Peyer's patch (tissue), 4 donors: ENCODE data around the gene LACRT. TPM values are rescaled to one million over a fixed set of nuclear protein-coding genes. Genes with fewer than 3 reads are reported as not detected.

Experiments used
- DNase-seq, 3 donors: peaks; one replicate each; pipeline ENCODE4 v3.0.0-alpha.2; 2017 to 2019
- H3K27ac ChIP-seq, 4 donors: fragments of 200-600 bp; sonication (generic); one replicate each; pipeline ENCODE4 v1.5.1; 2016 to 2019
- H3K27me3 ChIP-seq, 2 donors: fragments of 200-600 bp; sonication (generic); one replicate each; pipeline ENCODE4 v1.5.1; 2019
- H3K36me3 ChIP-seq, 3 donors: fragments of 200-600 bp; sonication (generic); one replicate each; pipeline ENCODE4 v1.5.1; 2016 to 2019
- H3K4me1 ChIP-seq, 4 donors: fragments of 200-600 bp; sonication (generic); one replicate each; pipeline ENCODE4 v1.5.1; 2016 to 2019
- H3K4me3 ChIP-seq, 4 donors: fragments of 200-600 bp; sonication (generic); 1 replicate in 3 of 4; 2 replicates in 1 of 4; pipeline ENCODE4 v1.5.1; 2016 to 2019; ENCODE audit warnings: mild to moderate bottlenecking in 1 of 4
- H3K9me3 ChIP-seq, 4 donors: fragments of 200-600 bp; sonication (generic); one replicate each; pipeline ENCODE4 v1.5.1; 2016 to 2019; ENCODE audit warnings: mild to moderate bottlenecking in 1 of 4
- POLR2A ChIP-seq, 2 donors: fragments of 450-650 bp; IDR thresholded peaks; one replicate each; pipeline ENCODE4 v1.5.1; 2017; ENCODE audit warnings: antibody characterized with exemption in 2 of 2, mild to moderate bottlenecking in 2 of 2, moderate library complexity in 2 of 2
- total RNA-seq, 4 donors: library from RNA; depleted of rRNA; stranded (reverse); fragments of >200 nt; gene quantifications; one replicate each; pipeline ENCODE4 v1.1.0, GENCODE V29; 2016
- TF ChIP-seq, protein P1 (sequence below), 6 experiments: fragments of 450-650 bp in 4 of 6; fragments of 200-600 bp in 2 of 6; sonication (generic) in 1 of 6; IDR thresholded peaks; one replicate each; pipeline ENCODE4 v1.5.1; 2017 to 2019; ENCODE audit warnings: antibody characterized with exemption in 6 of 6, mild to moderate bottlenecking in 3 of 6, moderate library complexity in 1 of 6

Gene LACRT
- total RNA-seq, 4 donors from 2014 or later: not detected

DNA sequence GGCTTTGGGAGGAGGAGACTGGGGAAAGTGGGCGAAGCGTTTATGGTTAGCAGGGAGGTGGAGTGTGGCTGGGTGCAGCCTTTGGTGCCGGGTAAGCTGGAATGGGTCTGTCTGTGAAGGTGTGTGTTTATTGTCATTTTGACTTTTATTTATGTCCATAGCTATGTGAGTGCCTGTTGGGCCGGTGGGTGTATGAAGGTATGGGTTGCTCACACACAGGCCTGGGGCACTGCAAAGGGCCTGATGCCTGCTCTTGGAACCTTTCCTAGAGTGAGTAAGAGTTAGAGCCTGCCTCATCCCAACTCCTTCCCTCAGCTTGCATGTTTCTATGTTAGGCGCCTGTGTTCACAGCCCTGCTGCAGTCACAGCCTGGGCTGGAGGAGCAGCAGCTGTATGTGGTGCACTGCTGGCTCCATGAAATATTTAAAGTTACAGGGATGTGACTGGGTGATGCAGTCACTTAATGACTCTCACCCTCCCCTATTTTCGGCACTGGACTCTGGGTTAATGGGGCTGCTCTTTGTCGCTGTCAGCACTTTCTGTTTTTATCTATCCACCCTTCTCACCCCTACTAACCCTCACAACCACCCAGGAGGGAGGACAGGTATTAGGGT is 43.6 kb downstream of the LACRT start:
- Histone ChIP-seq H3K27me3 (no peaks in the 10 kb centered on the region), H3K4me3 (no peak overlapping the region), H3K9me3 (no peaks in the 10 kb centered on the region), H3K27ac (no peak overlapping the region), H3K36me3 (no peaks in the 10 kb centered on the region), H3K4me1 (peaks cover 0 to 11% (median 0%) of the 10 kb centered on the region in 4 donors)
- no peak for TF ChIP-seq POLR2A (IDR thresholded peaks at IDR 0.05)
- TF ChIP-seq, protein P1, sequence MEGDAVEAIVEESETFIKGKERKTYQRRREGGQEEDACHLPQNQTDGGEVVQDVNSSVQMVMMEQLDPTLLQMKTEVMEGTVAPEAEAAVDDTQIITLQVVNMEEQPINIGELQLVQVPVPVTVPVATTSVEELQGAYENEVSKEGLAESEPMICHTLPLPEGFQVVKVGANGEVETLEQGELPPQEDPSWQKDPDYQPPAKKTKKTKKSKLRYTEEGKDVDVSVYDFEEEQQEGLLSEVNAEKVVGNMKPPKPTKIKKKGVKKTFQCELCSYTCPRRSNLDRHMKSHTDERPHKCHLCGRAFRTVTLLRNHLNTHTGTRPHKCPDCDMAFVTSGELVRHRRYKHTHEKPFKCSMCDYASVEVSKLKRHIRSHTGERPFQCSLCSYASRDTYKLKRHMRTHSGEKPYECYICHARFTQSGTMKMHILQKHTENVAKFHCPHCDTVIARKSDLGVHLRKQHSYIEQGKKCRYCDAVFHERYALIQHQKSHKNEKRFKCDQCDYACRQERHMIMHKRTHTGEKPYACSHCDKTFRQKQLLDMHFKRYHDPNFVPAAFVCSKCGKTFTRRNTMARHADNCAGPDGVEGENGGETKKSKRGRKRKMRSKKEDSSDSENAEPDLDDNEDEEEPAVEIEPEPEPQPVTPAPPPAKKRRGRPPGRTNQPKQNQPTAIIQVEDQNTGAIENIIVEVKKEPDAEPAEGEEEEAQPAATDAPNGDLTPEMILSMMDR (IDR thresholded peaks at IDR 0.05): no peak
- no peak for DNase-seq

DNA sequence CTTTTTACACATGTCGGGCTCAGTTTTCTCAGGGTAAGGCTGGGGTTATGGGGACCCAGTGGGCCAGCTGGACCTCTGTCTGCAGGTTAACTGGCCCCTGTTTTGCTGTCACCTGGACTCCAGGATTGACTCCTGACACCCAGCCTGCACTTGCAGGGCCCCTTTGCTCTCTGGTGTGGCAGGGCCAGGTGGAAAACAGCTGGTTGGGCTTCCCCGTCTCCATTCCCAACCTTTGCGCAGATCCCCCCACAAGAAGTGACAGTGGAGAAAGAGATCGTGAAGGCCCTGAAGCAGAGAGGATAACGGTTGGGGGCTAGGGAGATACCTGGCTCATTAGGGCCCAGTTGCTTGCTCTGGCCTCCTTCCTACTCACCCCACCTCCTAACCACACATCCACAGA is 44.7 kb downstream of the LACRT start:
- no peaks in the 10 kb centered on the region for H3K27me3 ChIP-seq
- TF ChIP-seq, protein P1 (IDR thresholded peaks at IDR 0.05): no peak
- no peak for TF ChIP-seq POLR2A (IDR thresholded peaks at IDR 0.05)
- no peak overlapping the region for H3K27ac ChIP-seq
- H3K9me3 ChIP-seq: no peaks in the 10 kb centered on the region
- H3K4me3 ChIP-seq: no peak overlapping the region
- no peak for DNase-seq
- no peaks in the 10 kb centered on the region for H3K36me3 ChIP-seq
- H3K4me1 ChIP-seq: peaks cover 0 to 11% (median 0%) of the 10 kb centered on the region in 4 donors

DNA sequence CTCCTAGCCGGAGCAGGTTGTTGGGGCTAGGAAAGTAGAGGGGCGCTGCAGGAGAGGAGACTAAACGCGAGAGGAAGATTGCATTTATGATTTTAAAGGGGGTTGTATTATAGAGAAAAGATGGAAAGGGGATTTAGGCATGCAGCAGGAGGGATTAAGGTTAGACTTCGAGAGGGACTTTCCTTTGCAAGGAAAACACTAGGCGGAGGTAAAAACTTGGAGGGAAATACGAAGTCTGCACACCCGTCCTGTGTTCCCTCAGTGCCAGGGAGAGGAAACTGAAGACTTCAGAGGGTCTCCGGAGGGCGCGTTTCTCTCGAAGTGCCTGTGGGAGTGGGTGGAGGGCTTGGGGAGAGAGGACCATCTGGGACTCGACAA is 45.8 kb downstream of the LACRT start:
- Histone ChIP-seq H3K4me3 (peak overlapping the region; percentile 22 to 61 (median 48)), H3K4me1 (peaks cover 0 to 11% (median 0%) of the 10 kb centered on the region in 4 donors), H3K27me3 (no peaks in the 10 kb centered on the region), H3K9me3 (no peaks in the 10 kb centered on the region), H3K27ac (no peak overlapping the region), H3K36me3 (no peaks in the 10 kb centered on the region)
- no peak for DNase-seq
- TF ChIP-seq POLR2A (IDR thresholded peaks at IDR 0.05): no peak
- TF ChIP-seq, protein P1 (IDR thresholded peaks at IDR 0.05): no peak

DNA sequence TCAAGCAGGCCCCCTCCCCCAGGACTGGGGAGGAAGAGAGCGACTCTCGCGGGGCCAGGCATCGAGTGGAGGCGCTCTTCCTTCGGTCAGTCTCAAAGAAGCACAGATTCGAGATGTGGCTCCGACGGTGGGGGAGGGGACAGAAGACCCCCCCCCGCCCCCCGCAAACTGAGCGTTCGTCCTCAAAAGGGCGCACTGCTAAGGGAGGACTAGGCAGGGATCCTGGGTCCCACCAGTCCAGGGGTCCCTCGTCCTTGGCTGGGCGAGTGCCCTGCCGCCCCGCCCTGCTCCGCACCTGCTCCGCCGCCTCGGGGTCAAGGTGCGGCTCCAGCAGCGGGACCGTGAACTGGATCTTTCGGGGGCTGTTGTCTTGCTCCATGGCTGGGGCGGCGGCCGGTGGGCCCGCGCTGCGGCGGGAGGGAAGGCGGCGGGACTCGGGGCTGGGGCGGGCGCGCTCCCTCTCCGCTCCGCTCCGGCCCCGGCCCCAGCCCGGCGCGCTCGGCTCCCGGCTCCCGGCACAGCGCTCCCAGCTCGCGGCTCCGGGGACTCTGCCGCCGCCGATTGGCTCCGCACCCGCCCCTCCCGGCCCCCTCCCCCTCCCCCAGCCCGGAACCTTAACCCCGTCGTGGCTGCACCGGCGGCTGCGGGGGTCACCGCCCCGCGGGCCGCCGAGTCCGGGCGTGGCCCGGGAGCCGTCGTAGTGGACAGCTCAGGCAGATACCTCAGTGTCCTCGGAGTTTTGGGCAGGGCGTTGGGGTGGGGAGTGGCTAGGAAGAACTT is 46.4 kb downstream of the LACRT start, which contains the start of gene PPP1R1A:
Gene PPP1R1A (minus strand): TSS at position 550 of the 780 bp plus-strand sequence. CDS start 171 bp downstream, at position 379.
- H3K27ac ChIP-seq: no peak within 1 kb of the TSS
- peak in 1 of 3 donors; percentile 58 for DNase-seq
- TF ChIP-seq, protein P1 (IDR thresholded peaks at IDR 0.05): no peak
- no peak for TF ChIP-seq POLR2A (IDR thresholded peaks at IDR 0.05)
- peaks cover 0 to 11% (median 0%) of the 10 kb centered on the region in 4 donors for H3K4me1 ChIP-seq
- H3K36me3 ChIP-seq: no peaks in the 10 kb centered on the region
- H3K4me3 ChIP-seq: peak within 1 kb of the TSS; percentile 22 to 61 (median 48)
- H3K27me3 ChIP-seq: no peaks in the 10 kb centered on the region
- no peaks in the 10 kb centered on the region for H3K9me3 ChIP-seq

DNA sequence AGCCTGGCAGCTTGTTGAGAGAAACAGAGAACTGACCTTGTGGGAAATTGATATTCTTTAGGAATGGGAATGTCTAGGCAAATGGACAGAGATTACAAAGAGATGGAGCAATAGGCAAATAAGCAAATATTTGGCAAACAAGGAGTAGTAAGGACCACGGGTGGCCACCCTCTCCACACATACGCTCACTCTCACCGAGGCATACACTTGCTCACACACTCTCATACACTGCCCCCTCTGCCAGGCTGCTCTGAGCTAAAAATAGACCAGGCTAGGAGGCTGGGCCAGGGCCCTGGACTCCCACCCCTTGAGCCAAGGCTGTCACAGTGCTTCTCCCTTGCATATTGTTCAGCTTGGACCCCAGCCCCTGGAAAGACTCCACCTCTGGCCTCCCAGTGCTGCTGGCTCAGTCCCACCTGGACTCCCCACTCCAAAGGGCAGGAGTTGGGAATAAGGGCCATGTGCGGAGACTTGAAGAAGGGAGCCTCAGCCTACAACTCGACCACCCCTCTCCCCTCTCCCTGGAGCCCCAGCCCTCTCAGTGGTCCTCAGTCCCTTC is 47.3 kb downstream of the LACRT start:
- Histone ChIP-seq H3K36me3 (no peaks in the 10 kb centered on the region), H3K4me1 (peaks cover 0 to 11% (median 0%) of the 10 kb centered on the region in 4 donors), H3K4me3 (peak overlapping the region in 1 of 4 donors; percentile 58), H3K27ac (no peak overlapping the region), H3K27me3 (no peaks in the 10 kb centered on the region), H3K9me3 (no peaks in the 10 kb centered on the region)
- TF ChIP-seq, protein P1 (IDR thresholded peaks at IDR 0.05): no peak
- TF ChIP-seq POLR2A (IDR thresholded peaks at IDR 0.05): no peak
- no peak for DNase-seq
